ENCODE data around the gene AUTS2.

The AUTS2 gene

GRCh38 chr7:70030745-70031144, 432.5 kb downstream of the AUTS2 start:
- H3K27ac ChIP-seq (replicated peaks), result no peak overlapping the region
- no peaks in the 10 kb centered on the region for H3K27me3 ChIP-seq (ENCODE audit: insufficient read depth, poor library complexity, severe bottlenecking)
- no peak for TF ChIP-seq CTCF (IDR thresholded peaks at IDR 0.05; ENCODE audit: insufficient read depth, low read length)
- no peak for TF ChIP-seq SPI1 (IDR thresholded peaks at IDR 0.05; ENCODE audit: borderline replicate concordance, low read depth)
- no peak for TF ChIP-seq POLR2AphosphoS5 (IDR thresholded peaks at IDR 0.05; ENCODE audit: low read depth)
- TF ChIP-seq REST (IDR thresholded peaks at IDR 0.05; ENCODE audit: insufficient replicate concordance, low read depth), result no peak
- no peak for TF ChIP-seq GABPA (IDR thresholded peaks at IDR 0.05; ENCODE audit: low read depth)
- DNase-seq (ENCODE audit: low read depth in 1 of 2, low spot score in 1 of 2), result no peak
- H3K4me3 ChIP-seq (replicated peaks; ENCODE audit: insufficient read depth, low read length), result no peak overlapping the region

- TF ChIP-seq POLR2AphosphoS5 (IDR thresholded peaks at IDR 0.05; ENCODE audit: low read depth) (no peak), SPI1 (IDR thresholded peaks at IDR 0.05; ENCODE audit: borderline replicate concordance, low read depth) (no peak), GABPA (IDR thresholded peaks at IDR 0.05; ENCODE audit: low read depth) (no peak), REST (IDR thresholded peaks at IDR 0.05; ENCODE audit: insufficient replicate concordance, low read depth) (no peak), CTCF (IDR thresholded peaks at IDR 0.05; ENCODE audit: insufficient read depth, low read length) (no peak)
- DNase-seq (ENCODE audit: low read depth in 1 of 2, low spot score in 1 of 2), result no peak
- Histone ChIP-seq H3K27ac (replicated peaks) (no peak overlapping the region), H3K4me3 (replicated peaks; ENCODE audit: insufficient read depth, low read length) (no peak overlapping the region), H3K27me3 (ENCODE audit: insufficient read depth, poor library complexity, severe bottlenecking) (no peaks in the 10 kb centered on the region)
Observed at GRCh38 chr7:70031245-70031644, 433.0 kb downstream of the AUTS2 start.

DNA sequence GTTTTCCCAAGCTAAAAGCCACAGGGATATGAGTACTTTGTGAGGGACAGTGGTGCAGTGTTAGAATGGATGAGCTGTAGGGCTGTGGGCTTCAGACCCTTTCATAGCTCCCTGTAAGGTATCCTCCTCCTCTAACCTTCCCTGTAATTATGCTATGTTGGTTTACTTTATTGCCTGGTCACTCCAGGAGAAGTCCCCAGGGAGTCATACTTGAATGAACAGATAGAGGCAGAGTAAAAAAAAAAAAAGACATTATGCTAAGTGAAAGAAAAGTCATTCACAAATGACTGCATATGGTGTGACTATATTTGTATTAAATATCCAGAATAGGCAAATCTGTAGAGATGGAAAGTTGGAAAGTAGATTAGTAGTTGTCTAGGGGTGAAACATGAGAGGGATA, 434.4 kb downstream of the AUTS2 start:
- H3K27ac ChIP-seq (replicated peaks), result no peak overlapping the region
- TF ChIP-seq REST (IDR thresholded peaks at IDR 0.05; ENCODE audit: insufficient replicate concordance, low read depth) (no peak), CTCF (IDR thresholded peaks at IDR 0.05; ENCODE audit: insufficient read depth, low read length) (no peak), GABPA (IDR thresholded peaks at IDR 0.05; ENCODE audit: low read depth) (no peak), SPI1 (IDR thresholded peaks at IDR 0.05; ENCODE audit: borderline replicate concordance, low read depth) (no peak), POLR2AphosphoS5 (IDR thresholded peaks at IDR 0.05; ENCODE audit: low read depth) (no peak)
- no peaks in the 10 kb centered on the region for H3K27me3 ChIP-seq (ENCODE audit: insufficient read depth, poor library complexity, severe bottlenecking)
- H3K4me3 ChIP-seq (replicated peaks; ENCODE audit: insufficient read depth, low read length), result no peak overlapping the region
- DNase-seq (ENCODE audit: low read depth in 1 of 2, low spot score in 1 of 2), result no peak

All from HL-60 (cell line).